Peyer's patch (tissue), 4 donors: ENCODE results near the gene USH2A. TPM values are rescaled to one million over a fixed set of nuclear protein-coding genes. Genes with fewer than 3 reads are reported as not detected.

Experiments used
- DNase-seq, 3 donors: peaks; one replicate each; pipeline ENCODE4 v3.0.0-alpha.2; 2017 to 2019
- H3K27ac ChIP-seq, 4 donors: fragments of 200-600 bp; sonication (generic); one replicate each; pipeline ENCODE4 v1.5.1; 2016 to 2019
- H3K27me3 ChIP-seq, 2 donors: fragments of 200-600 bp; sonication (generic); one replicate each; pipeline ENCODE4 v1.5.1; 2019
- H3K36me3 ChIP-seq, 3 donors: fragments of 200-600 bp; sonication (generic); one replicate each; pipeline ENCODE4 v1.5.1; 2016 to 2019
- H3K4me1 ChIP-seq, 4 donors: fragments of 200-600 bp; sonication (generic); one replicate each; pipeline ENCODE4 v1.5.1; 2016 to 2019
- H3K4me3 ChIP-seq, 4 donors: fragments of 200-600 bp; sonication (generic); 1 replicate in 3 of 4; 2 replicates in 1 of 4; pipeline ENCODE4 v1.5.1; 2016 to 2019; ENCODE audit warnings: mild to moderate bottlenecking in 1 of 4
- H3K9me3 ChIP-seq, 4 donors: fragments of 200-600 bp; sonication (generic); one replicate each; pipeline ENCODE4 v1.5.1; 2016 to 2019; ENCODE audit warnings: mild to moderate bottlenecking in 1 of 4
- POLR2A ChIP-seq, 2 donors: fragments of 450-650 bp; IDR thresholded peaks; one replicate each; pipeline ENCODE4 v1.5.1; 2017; ENCODE audit warnings: antibody characterized with exemption in 2 of 2, mild to moderate bottlenecking in 2 of 2, moderate library complexity in 2 of 2
- total RNA-seq, 4 donors: library from RNA; depleted of rRNA; stranded (reverse); fragments of >200 nt; gene quantifications; one replicate each; pipeline ENCODE4 v1.1.0, GENCODE V29; 2016
- TF ChIP-seq, protein P1 (sequence below), 6 experiments: fragments of 450-650 bp in 4 of 6; fragments of 200-600 bp in 2 of 6; sonication (generic) in 1 of 6; IDR thresholded peaks; one replicate each; pipeline ENCODE4 v1.5.1; 2017 to 2019; ENCODE audit warnings: antibody characterized with exemption in 6 of 6, mild to moderate bottlenecking in 3 of 6, moderate library complexity in 1 of 6

USH2A gene
- total RNA-seq, 4 donors from 2014 or later: not detected

DNA sequence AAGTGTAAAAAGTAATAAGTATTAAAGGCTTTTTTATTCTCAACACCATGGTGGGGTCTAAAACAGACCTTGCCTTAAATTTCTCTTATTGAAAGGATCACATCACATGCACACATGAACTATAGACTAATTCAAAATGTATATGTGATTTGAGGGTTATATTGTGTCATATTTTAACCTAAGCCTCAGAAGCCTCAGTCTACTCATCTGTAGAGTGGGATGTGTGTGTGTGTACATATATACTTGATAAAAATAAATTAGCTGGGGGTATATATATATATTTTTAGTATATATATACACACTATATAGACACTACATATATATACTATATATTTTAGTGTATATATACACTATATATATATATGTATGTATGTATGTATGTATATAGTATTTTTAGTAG, 797.3 kb downstream of the USH2A start:
- Histone ChIP-seq H3K36me3 (peaks cover 0 to 17% (median 0%) of the 10 kb centered on the region in 3 donors), H3K4me1 (no peaks in the 10 kb centered on the region), H3K4me3 (no peak overlapping the region), H3K27me3 (no peaks in the 10 kb centered on the region), H3K9me3 (no peaks in the 10 kb centered on the region), H3K27ac (no peak overlapping the region)
- TF ChIP-seq, protein P1, sequence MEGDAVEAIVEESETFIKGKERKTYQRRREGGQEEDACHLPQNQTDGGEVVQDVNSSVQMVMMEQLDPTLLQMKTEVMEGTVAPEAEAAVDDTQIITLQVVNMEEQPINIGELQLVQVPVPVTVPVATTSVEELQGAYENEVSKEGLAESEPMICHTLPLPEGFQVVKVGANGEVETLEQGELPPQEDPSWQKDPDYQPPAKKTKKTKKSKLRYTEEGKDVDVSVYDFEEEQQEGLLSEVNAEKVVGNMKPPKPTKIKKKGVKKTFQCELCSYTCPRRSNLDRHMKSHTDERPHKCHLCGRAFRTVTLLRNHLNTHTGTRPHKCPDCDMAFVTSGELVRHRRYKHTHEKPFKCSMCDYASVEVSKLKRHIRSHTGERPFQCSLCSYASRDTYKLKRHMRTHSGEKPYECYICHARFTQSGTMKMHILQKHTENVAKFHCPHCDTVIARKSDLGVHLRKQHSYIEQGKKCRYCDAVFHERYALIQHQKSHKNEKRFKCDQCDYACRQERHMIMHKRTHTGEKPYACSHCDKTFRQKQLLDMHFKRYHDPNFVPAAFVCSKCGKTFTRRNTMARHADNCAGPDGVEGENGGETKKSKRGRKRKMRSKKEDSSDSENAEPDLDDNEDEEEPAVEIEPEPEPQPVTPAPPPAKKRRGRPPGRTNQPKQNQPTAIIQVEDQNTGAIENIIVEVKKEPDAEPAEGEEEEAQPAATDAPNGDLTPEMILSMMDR (IDR thresholded peaks at IDR 0.05): no peak
- TF ChIP-seq POLR2A (IDR thresholded peaks at IDR 0.05): no peak
- no peak for DNase-seq

GRCh38 chr1:215623162-215623561, 800.1 kb downstream of the USH2A start:
- no peak overlapping the region for H3K27ac ChIP-seq
- no peak for TF ChIP-seq POLR2A (IDR thresholded peaks at IDR 0.05)
- TF ChIP-seq, protein P1 (IDR thresholded peaks at IDR 0.05): no peak

GRCh38 chr1:215617979-215618378, 805.3 kb downstream of the USH2A start:
- Histone ChIP-seq H3K27me3 (no peaks in the 10 kb centered on the region), H3K27ac (no peak overlapping the region), H3K4me1 (no peaks in the 10 kb centered on the region), H3K36me3 (peaks cover 0 to 54% (median 0%) of the 10 kb centered on the region in 3 donors), H3K4me3 (no peak overlapping the region), H3K9me3 (no peaks in the 10 kb centered on the region)
- no peak for DNase-seq
- TF ChIP-seq, protein P1 (IDR thresholded peaks at IDR 0.05): no peak
- TF ChIP-seq POLR2A (IDR thresholded peaks at IDR 0.05): no peak

More at GRCh38 chr1:215623162-215623561, 800.1 kb downstream of the USH2A start:
- peaks cover 0 to 36% (median 0%) of the 10 kb centered on the region in 3 donors for H3K36me3 ChIP-seq
- no peaks in the 10 kb centered on the region for H3K4me1 ChIP-seq
- H3K27me3 ChIP-seq: no peaks in the 10 kb centered on the region
- no peak overlapping the region for H3K4me3 ChIP-seq
- H3K9me3 ChIP-seq: no peaks in the 10 kb centered on the region
- no peak for DNase-seq

GRCh38 chr1:215612391-215612790, 810.9 kb downstream of the USH2A start:
- Histone ChIP-seq H3K9me3 (no peaks in the 10 kb centered on the region), H3K4me1 (peaks cover 0 to 4% (median 0%) of the 10 kb centered on the region in 4 donors), H3K27ac (no peak overlapping the region), H3K4me3 (no peak overlapping the region), H3K27me3 (no peaks in the 10 kb centered on the region), H3K36me3 (peaks cover 0 to 42% (median 0%) of the 10 kb centered on the region in 3 donors)
- DNase-seq: no peak
- no peak for TF ChIP-seq POLR2A (IDR thresholded peaks at IDR 0.05)
- TF ChIP-seq, protein P1 (IDR thresholded peaks at IDR 0.05): no peak

- H3K27me3 ChIP-seq: no peaks in the 10 kb centered on the region
- peaks cover 0 to 4% (median 0%) of the 10 kb centered on the region in 4 donors for H3K4me1 ChIP-seq
- no peak overlapping the region for H3K27ac ChIP-seq
- H3K9me3 ChIP-seq: no peaks in the 10 kb centered on the region
- peaks cover 0 to 41% (median 0%) of the 10 kb centered on the region in 3 donors for H3K36me3 ChIP-seq
- no peak for DNase-seq
- H3K4me3 ChIP-seq: no peak overlapping the region
- TF ChIP-seq, protein P1 (IDR thresholded peaks at IDR 0.05): no peak
- TF ChIP-seq POLR2A (IDR thresholded peaks at IDR 0.05): no peak
Measured at GRCh38 chr1:215608646-215609045, 814.6 kb downstream of the USH2A start.

DNA sequence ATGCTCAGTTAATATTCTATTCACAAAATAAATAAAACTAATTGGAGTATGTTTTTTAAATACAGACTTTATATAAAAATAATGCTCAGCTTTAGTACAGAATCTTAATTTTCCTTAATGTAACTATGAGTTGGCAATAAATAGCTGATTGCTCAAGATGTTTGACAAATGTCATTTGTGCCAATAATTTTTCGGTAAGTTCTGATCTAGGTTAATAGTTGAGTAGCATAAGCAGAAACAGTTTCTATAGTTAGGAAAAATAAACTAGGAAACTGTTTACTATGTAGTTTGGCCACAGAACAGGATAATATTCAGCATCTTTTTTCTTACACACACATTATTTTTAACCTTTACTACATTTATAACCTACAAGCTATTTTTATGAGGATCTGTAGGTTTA, 815.8 kb downstream of the USH2A start:
- Histone ChIP-seq H3K27ac (no peak overlapping the region), H3K9me3 (no peaks in the 10 kb centered on the region), H3K27me3 (no peaks in the 10 kb centered on the region), H3K4me3 (no peak overlapping the region), H3K36me3 (peaks cover 0 to 36% (median 0%) of the 10 kb centered on the region in 3 donors), H3K4me1 (peaks cover 0 to 4% (median 0%) of the 10 kb centered on the region in 4 donors)
- TF ChIP-seq POLR2A (IDR thresholded peaks at IDR 0.05): no peak
- TF ChIP-seq, protein P1 (IDR thresholded peaks at IDR 0.05): no peak
- no peak for DNase-seq
